NCI-H510A (cell line): ENCODE results near the gene ZNF845.
"Not testable (repeated sequence)": the region's sequence is repeated elsewhere in the genome, so short reads cannot be mapped to it uniquely, and the experiment has no call there.

Experiments used
- DNase-seq: peaks from one replicate; lab custom pipeline; 2025; lab: John Stamatoyannopoulos, UW

The ZNF845 gene

DNA sequence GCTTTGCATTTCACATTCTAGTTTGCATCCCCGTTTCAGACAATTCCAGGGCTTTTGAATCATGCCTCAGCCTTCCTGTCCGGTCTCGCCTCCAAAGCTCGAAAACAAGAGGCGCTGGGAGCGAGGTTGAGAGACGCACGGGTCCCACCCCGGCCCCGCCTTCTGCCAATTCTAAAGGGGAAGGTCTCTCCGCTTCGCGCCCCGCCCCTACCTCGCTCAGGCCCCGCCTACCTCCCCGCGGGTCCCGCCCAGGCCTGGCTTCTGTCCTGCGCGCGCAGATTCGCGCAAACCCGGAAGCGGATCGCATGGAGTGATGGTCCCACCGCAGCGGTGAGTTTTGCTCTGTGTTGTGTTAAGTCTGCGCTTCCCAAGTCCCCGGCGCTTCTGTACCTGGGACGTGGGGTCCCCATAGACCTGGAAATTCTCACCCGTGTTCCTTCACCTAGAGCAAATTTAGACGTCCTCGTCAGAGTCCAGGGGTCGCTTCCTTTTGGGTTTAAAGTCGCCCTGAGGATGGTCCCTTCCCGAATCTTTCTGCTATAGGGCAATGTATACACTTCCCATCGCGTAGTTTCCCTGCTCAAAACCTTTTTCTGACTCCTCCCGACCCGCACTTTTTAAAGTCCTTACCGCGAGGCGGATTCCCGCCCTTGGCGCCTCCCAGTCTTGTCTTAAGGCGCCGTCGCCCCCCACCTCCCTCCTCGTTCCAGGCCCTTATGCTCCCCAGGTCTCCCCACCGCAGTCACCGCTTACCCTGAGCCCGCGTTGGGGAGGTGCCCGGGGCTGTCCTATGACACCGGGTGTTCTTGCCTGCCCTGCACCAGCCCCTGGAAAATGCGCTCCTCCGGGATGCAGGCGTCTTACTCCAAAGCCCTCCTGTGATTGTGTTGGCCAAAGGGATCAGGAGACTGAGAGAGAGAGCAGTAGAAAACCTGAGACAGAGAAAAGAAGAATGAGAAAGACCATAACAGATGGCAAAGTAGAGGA, at the start of gene ZNF845:
ZNF845 (plus strand) TSS at position 287 of the 987 bp plus-strand sequence. CDS start 7,559 bp downstream, outside the sequence.
- peak; percentile 77 for DNase-seq

DNA sequence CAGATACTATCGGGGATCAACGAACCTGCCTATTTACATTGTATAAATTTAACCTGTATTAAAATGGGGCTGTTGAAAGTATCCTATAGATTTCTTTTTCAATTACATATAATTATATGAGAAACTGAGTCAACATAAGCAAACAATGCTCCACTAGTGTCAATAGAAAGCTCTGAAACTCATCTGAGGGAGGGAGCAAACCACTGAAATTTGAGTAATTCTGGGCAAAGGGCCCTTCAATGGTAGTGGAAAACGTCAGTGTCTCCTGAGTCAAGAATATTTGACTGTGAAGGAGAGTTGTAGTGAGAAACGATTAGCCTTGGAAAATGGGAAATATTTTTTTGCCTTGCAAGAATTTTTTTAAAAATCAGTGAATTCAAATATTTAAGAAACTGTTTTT, 48.5 kb upstream of the ZNF845 start:
- no peak for DNase-seq

DNA sequence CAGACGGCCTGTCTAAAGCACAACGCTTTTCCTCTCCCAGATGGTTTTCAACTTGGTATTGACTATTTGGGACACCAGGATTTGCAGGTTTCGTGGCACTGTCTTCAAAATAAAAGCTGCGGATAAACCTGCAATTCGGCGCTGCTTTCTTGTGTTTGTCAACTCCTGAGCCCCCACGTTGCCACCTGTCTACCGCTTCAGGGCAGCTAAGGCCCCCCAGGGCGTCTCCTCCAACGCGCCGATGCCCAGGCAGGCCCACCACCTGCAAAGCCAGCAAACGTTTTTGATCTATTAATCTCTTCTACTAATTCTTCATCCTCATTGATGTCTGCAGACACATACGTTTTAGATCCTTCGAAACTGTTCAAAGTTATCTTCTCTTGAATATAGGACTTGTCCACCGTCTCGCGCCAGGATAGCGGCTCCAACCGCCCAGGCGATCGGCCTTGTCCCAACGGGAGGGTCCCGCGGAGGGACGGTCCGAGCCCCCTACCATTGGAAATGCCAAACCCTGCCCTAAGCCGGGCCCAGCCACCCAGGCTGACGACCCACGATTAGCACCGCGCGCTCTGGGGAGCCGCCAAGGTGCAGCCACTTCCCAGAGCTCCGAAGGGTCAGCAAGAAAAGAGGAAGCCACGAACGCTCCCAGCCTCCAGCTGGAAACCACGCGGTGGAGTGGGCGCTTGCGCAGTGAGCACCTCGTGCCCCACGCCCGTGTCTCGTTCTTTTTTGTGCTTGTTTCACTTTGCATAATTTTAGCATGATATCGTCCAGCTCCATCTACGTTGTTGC, 42.6 kb upstream of the ZNF845 start:
- no peak for DNase-seq

DNA sequence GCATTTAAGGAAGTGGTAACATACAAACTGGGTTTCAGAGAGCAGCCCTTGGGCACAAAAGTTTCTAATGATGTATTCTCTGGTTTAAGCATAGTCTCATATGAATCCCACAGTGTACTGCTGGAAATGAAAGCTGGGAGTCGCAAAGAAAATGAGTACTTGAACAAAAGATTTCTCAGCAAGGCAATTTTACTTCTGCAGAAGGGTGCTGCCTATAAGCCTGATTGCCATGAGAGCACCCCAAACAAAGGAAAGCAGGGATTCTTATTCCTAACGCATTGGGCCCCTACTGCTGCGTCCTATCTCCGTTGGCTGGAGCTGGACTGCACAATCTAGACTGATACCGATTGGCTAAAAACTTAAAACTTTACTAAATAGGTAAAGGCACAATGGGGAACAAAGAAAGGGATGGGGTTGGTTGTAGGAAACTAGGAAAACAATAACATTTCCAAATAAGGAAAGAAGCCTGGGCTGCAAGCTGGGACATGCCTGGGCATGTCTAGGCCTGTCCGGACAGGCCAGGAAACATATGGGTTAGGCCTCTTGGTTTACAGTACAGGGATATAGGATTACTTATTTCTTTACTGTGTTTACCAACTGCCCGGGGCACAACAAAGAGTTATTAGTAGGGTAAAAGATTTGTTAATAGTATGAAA, 38.6 kb upstream of the ZNF845 start:
- no peak for DNase-seq

DNA sequence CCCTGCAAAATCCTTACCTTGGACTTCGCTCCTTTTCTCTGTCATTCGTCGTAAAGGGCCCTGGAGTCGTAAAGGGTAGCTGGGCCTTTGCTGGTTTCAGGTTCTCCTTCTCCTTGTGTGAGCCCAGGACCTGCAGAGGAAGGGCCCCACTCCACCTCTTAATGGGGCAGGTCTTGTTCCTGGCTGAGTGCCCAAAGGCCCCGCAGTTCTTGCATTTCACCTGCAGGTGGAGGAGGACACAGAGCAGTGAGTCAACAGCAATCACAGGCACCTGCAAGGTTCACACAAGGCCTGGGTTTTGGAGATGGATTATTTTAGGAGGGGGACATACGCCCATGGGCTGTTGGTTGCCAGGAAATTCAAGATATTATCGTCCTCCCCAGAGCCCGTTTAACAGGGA, 32.2 kb upstream of the ZNF845 start:
- DNase-seq: not testable (repeated sequence)

DNA sequence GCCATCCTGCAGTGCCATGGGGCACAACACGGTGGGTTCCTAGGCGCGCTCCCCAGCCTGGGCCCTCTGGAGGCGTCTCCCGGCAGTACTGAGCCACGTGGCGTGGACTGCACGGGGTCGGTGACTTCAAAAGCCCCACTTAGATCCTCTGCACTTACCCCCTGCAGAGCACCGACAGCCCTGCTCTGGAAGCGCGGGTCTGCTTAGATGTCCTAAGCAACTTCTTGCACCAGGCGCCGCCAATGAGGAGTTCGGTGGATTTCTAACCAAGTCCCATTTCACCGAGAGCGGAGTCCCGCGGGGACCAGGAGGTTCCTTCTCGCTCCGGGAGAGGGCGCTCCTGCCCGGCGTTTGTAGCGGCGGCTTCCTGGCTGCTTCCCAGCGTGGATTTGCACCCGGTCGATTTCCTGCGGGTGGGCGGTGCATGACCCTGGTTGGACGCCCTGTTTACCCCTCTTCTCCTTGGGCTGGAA, 25.2 kb upstream of the ZNF845 start:
- DNase-seq: no peak

DNA sequence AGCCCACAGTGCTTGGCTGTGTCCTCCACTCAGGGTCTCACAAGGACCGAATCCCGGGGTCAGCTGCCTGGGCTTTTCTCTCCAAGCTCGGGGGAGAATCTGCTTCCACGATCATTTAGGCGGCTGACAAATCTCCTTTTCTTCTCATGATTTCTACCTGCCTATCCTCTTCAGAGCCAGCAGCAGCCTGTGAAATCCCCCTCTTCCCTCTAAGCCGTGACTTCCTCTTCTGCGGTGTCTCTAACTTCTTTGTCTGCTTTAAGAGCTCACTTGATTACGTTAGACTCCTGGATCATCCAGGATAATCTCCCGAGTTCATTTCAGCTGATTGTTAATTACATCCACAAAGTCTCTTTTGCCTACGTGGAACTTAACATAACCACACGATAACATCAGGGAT, 22.5 kb upstream of the ZNF845 start:
- no peak for DNase-seq

DNA sequence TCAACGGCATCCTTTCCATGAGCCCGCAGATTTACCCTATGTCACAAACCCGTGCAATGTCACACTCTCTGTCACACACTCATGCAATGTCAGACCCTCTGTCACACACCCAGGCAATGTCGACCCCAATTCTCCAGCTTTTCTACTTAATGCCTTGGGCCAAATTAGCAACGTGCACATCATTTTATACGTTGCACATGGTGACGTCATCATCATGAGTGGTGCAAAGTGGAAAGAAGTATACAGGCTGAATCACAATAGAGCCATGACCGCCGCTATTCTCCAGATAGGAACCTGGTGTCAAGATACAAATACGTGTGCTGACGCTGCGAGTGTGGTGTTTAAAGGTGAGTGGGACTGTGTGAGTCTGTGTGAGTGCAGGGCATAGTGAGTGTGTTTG, 21.7 kb upstream of the ZNF845 start:
- no peak for DNase-seq

DNA sequence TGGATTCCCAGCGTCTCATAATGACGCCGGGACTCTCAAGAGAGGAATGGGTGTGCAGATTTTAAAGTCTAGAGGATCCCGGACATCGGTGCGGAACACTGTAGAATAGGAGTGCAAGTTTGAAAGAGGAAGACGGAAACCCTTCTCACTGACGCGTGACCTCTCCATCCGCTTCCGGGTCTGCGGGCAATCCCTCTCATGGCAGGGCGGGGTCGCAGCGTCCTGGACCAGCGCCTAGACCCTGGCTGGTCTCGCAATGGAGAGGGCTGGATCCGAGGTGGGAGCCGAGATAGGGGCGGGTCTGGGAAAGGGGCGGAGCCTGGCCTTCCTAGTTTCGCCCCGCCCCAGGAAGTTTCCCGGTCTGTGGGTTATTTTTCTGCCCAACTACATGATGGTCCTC, 4.6 kb upstream of the ZNF845 start:
- DNase-seq: no peak

DNA sequence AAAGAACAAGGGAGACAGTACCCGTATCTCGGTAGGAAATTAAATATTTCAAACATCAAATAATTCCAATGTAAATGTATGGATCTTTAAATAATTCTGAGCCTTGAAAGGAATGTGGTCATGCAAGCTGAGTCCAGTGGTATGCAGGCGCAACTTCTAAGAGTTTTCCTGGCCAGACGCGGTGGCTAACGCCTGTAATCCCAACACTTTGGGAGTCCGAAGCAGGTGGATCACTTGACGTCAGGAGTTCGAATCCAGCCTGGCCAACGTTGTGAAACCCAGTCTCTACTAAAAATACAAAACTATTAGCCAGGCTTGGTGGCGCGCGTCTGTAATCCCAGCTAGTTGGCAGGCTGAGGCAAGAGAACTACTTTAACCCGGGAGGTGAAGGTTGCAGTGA, 1.1 kb upstream of the ZNF845 start:
- DNase-seq: no peak

DNA sequence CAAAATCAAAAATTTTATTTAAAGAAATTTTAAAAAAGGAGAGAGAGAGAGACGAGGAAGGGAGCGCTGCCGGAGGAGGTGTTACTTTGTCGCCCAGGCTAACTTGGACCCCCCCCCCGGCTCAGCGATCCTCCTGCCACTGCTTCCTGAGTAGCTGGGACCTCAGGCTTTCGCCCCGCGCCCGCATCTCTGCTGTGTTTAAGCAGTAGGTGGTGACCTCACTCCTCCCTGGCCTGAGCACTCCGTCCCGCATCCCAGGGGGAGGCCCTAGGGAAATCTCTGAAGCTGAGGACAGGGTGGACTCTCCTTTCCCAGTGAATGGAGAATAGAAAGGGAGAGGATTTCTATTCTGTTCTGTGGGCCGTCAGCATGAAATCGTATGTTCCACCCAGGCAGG, 485 bp upstream of the ZNF845 start:
- DNase-seq: no peak

DNA sequence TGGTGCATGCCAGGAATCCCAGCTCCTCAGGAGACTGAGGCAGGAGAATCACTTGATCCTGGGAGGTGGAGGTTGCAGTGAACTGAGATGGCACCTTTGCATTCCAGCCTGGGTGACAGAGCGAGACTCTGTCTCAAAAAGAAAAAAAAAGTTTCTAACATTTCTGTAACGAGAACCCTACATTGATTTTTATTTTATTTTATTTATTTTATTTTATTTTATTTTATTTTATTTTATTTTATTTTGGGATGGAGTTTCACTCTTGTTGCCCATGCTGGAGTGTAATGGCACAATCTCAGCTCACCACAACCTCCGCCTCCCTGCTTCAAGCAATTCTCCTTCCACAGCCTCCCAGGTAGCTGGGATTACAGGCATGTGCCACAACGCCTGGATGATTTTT, 10.9 kb downstream of the ZNF845 start:
- DNase-seq: not testable (repeated sequence)

DNA sequence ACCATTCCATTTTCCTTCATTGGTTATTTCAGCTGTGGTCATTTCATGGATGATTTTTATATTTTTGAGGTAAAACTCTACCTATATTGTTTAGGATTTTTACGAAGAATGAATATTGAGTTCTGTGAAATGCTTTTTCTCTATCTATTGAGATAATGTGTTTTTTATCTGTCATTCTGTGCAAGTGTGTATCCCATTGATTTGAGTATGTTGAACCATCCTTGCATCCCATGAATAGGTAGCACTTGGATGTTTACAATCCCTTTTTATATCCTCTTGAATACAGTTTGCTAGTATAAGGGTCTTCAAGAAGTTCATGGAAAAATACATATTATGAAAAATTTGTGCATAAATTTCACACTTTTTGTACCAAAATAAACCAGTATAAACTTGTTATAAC, 22.2 kb downstream of the ZNF845 start:
- DNase-seq: no peak

DNA sequence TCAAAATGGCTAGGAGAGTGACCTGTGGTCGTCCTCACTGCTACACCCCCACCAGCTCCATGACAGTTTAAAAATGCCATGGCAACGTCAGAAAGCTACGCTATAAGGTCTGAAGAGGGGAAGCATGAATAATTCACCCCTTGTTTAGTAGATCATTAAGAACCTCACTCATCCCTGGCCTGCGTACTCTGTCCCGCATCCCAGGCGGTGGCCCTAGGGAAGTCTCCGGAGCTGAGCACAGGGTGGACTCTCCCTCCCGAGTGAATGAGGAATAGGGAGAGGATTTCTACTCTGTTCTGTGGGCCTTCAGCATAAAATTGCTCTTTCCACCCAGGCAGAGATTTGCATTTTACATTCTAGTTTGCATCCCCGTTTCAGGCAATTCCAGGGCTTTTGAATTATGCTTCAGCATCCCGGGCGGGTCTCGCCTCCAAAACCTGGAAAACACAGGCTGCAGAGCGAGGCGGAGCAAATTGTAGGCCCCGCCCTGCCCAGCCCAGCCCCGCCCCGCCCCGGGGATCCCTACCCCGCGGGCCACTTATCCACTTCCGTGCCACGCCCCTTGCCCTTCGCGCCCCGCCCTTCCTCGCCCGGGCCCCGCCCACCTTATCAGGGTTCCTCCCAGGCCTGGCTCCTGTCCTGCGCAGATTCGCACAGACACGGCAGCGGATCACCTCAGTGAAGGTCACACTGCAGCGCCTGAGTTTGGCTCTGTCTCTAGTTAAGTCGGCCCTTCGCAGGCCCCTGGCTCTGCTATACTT, 24.5 kb downstream of the ZNF845 start:
- no peak for DNase-seq

DNA sequence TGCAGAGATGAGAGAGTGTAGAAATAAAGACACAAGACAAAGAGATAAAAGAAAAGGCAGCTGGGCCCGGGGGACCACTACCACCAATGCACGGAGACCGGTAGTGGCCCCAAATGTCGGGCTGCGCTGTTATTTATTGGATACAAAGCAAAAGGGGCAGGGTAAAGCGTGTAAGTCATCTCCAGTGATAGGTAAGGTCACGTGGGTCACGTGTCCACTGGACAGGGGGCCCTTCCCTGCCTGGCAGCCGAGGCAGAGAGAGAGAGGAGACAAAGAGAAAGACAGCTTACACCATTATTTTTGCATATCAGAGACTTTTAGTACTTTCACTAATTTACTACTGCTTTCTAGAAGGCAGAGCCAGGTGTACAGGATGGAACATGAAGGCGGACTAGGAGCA, 26.5 kb downstream of the ZNF845 start:
- not testable (repeated sequence) for DNase-seq

DNA sequence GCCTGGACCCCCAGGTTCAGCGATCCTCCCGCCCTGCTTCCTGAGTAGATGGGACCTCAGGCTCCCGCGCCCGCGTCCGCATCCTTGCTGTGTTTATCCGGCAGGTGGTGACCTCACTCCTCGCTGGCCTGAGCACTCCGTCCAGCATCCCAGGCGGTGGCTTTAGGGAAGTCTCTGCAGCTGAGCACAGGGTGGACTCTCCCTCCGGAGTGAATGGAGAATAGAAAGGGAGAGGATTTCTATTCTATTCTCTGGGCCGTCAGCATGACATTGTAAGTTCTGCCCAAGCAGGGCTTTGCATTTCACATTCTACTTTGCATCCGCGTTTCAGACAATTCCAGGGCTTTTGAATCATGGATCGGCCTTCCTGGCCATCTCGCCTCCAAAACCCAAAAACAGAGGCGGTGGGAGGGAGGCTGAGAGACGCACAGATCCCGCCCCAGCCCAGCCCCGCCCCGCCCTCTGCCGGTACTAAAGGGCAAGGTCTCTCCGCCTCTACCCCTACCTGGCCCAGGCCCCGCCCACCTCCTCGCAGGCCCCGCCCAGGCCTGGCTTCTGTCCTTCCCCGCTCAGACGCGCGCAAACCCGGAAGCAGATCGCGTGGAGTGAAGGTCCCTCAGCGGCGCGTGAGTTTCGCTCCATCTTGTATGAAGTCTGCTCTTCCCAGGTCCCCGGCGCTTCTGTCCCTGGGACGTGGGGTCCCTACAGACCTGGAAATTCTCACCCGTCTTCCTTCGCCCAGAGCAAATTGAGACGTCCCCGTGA, 31.8 kb downstream of the ZNF845 start, which contains the start of gene ZNF525:
ZNF525 (plus strand) TSS at position 572 of the 765 bp plus-strand sequence. CDS start 6,577 bp downstream, outside the sequence.
- peak; percentile 67 for DNase-seq

DNA sequence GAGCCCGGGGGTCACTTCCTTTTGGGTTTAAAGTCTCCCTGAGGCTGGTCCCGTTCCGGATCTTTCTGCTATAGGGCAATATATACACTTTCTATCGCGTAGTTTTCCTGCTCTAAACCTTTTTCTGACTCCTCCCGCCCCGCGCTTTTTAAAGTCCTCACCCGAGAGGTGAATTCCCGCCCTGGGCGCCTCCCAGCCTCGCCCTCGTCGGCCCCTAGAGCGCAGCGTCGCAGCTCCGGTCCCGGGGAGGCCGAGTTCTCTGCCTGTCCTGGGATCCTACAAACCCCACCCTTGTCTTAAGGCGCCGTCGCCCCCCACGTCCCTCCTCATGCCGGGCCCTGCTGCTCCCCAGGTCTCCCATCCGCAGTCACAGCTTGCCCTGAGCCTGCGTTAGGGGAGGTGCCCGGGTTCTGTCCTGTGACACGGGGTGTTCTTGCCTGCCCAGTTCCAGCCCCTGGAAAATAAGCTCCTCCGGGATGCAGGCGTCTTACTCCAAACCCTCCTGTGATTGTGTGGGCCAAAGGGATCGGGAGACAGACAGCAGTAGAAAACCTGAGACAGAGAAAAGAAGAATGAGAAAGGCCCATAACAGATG, 32.4 kb downstream of the ZNF845 start:
- no peak for DNase-seq

DNA sequence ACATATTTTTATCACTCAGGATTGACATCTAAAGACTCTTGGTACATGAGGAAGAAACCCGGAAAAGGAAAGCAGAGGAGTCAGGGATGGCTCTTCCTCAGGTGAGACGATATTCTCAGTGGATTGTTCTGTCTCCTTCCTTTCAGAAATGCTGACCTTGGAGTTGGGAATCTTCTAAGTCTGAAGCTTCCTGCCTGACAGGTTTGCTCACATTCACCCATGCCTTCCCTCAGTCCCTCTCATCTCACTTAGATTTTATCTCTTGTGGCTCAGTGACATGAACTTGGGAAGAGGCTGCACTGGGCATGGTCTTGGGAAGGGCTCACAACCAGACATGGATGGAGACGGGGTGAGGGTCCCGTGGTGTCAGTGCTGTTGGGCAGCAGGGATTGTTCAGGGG, 38.6 kb downstream of the ZNF845 start:
- no peak for DNase-seq

DNA sequence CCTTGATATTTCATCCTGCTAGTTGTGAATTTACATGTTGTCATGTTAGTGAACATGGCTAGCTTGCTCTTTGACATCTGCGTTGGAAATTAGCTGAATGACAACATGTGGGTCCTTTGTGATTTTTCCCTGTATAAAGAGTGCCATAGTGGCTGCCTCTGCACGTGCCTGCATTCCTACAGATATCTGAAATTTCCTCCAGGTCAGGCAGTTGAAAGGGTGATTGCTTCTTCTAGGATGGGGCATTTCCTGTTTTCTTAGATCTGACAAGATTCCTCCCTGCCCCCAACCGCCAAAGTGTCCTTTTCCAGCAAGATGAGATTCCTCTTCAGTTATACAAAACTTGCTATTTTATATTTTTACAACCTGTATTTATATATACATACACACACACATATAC, 40.7 kb downstream of the ZNF845 start:
- DNase-seq: no peak

DNA sequence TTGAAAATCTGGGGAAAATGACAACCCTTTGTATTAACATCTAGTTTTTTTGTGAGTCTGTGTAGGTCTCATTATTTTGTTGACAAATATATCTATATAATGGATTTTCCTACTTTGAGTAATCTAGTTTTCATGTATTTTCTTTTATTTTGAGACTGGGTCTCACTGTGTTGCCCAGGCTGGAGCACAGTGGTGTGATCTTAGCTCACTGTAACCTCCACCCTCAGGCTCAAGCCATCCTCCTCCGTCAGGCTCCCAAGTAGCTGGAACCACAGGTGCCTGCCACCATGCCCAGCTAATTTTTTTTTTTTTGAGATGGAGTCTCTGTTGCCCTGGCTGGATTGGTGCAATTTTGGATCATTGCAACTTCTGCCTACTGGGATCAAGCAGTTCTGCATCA, 41.2 kb downstream of the ZNF845 start:
- no peak for DNase-seq
